Breast epithelium (tissue), 3 donors: ENCODE results near the gene WFDC6.
"Not testable (repeated sequence)": the region's sequence is repeated elsewhere in the genome, so short reads cannot be mapped to it uniquely, and the experiment has no call there.

Source experiments
- POLR2A ChIP-seq: fragments of 450-650 bp; IDR thresholded peaks from one replicate; pipeline ENCODE4 v1.6.1; 2016; ENCODE audit warnings: antibody characterized with exemption, mild to moderate bottlenecking, moderate library complexity
- TF ChIP-seq, protein P1 (sequence below), 3 donors: fragments of 450-650 bp; IDR thresholded peaks; one replicate each; pipeline ENCODE4 v1.5.1; 2016 to 2017; ENCODE audit warnings: antibody characterized with exemption in 3 of 3, mild to moderate bottlenecking in 3 of 3, moderate library complexity in 3 of 3

- TF ChIP-seq, protein P1, sequence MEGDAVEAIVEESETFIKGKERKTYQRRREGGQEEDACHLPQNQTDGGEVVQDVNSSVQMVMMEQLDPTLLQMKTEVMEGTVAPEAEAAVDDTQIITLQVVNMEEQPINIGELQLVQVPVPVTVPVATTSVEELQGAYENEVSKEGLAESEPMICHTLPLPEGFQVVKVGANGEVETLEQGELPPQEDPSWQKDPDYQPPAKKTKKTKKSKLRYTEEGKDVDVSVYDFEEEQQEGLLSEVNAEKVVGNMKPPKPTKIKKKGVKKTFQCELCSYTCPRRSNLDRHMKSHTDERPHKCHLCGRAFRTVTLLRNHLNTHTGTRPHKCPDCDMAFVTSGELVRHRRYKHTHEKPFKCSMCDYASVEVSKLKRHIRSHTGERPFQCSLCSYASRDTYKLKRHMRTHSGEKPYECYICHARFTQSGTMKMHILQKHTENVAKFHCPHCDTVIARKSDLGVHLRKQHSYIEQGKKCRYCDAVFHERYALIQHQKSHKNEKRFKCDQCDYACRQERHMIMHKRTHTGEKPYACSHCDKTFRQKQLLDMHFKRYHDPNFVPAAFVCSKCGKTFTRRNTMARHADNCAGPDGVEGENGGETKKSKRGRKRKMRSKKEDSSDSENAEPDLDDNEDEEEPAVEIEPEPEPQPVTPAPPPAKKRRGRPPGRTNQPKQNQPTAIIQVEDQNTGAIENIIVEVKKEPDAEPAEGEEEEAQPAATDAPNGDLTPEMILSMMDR (IDR thresholded peaks at IDR 0.05): not testable (repeated sequence)
- TF ChIP-seq POLR2A: not testable (repeated sequence)
Observed at GRCh38 chr20:45569650-45570049, 30.4 kb upstream of the WFDC6 start.
